Left ventricle myocardium inferior (tissue), 1 donor: ENCODE results near the gene CCNE1. TPM values are rescaled to one million over a fixed set of nuclear protein-coding genes. Genes with fewer than 3 reads are reported as not detected.
"Not testable (repeated sequence)": the region's sequence is repeated elsewhere in the genome, so short reads cannot be mapped to it uniquely, and the experiment has no call there.

Experiments
- DNase-seq: peaks from one replicate; pipeline ENCODE4 v3.0.0-alpha.2; 2020
- H3K27ac ChIP-seq: fragments of 200-600 bp; replicated peaks from 2 replicates; pipeline ENCODE4 v1.8.0; 2021
- H3K27me3 ChIP-seq: fragments of 200-600 bp; 2 replicates; pipeline ENCODE4 v1.8.0; 2021; ENCODE audit warnings: low read depth
- H3K36me3 ChIP-seq: fragments of 200-600 bp; 2 replicates; pipeline ENCODE4 v1.8.0; 2021
- H3K4me1 ChIP-seq: fragments of 200-600 bp; 2 replicates; pipeline ENCODE4 v1.8.0; 2021
- H3K4me3 ChIP-seq: fragments of 200-600 bp; 2 replicates; pipeline ENCODE4 v1.8.0; 2021; ENCODE audit warnings: mild to moderate bottlenecking, moderate library complexity
- H3K9me3 ChIP-seq: fragments of 200-600 bp; replicated peaks from 2 replicates; pipeline ENCODE4 v1.8.0; 2021
- CTCF ChIP-seq: fragments of 200-600 bp; IDR thresholded peaks from 2 replicates; pipeline ENCODE4 v1.8.0; 2021; ENCODE audit warnings: antibody characterized with exemption, mild to moderate bottlenecking, borderline replicate concordance
- intact Hi-C: fragments of 100-400 bp; cut with micrococcal nuclease; formaldehyde crosslinking; loops from one replicate; pipeline ENCODE4 v1.11.0; 2022
- total RNA-seq: library from RNA; stranded (reverse); fragmentation: NEBNext Ultra II Directional; extraction: Animal tissue kit (Norgen Biotek cat#: 25700); gene quantifications from one replicate; pipeline ENCODE4 v1.2.1, GENCODE V29; 2021
- donor health status: DM: no; HTN: yes; CAD: no; lungs with severe emphysema.

The CCNE1 gene
- total RNA-seq, 1 donor from 2014 or later = 3.1 TPM

GRCh38 chr19:29798774-29799497 lies 12.9 kb upstream of the CCNE1 start:
- Histone ChIP-seq H3K36me3 (no peaks in the 10 kb centered on the region), H3K27ac (no peak overlapping the region), H3K4me3 (no peak overlapping the region), H3K27me3 (no peaks in the 10 kb centered on the region), H3K9me3 (no peaks in the 10 kb centered on the region), H3K4me1 (no peaks in the 10 kb centered on the region)
- no peak for DNase-seq
- TF ChIP-seq CTCF = no peak
- intact Hi-C loops = no loop called here

GRCh38 chr19:29800100-29800825 lies 11.5 kb upstream of the CCNE1 start:
- TF ChIP-seq CTCF = no peak
- H3K4me1 ChIP-seq = peaks cover 2% of the 10 kb centered on the region
- no peaks in the 10 kb centered on the region for H3K36me3 ChIP-seq
- H3K27me3 ChIP-seq = no peaks in the 10 kb centered on the region
- intact Hi-C loops = no loop called here
- DNase-seq = no peak
- H3K27ac ChIP-seq = no peak overlapping the region
- H3K4me3 ChIP-seq = no peak overlapping the region
- no peaks in the 10 kb centered on the region for H3K9me3 ChIP-seq

GRCh38 chr19:29803951-29804350 lies 7.8 kb upstream of the CCNE1 start:
- H3K9me3 ChIP-seq, H3K27ac ChIP-seq, H3K36me3 ChIP-seq, H3K4me3 ChIP-seq, intact Hi-C loops, H3K27me3 ChIP-seq, DNase-seq: not testable (repeated sequence)
- H3K4me1 ChIP-seq = peaks cover 20% of the 10 kb centered on the region

- Histone ChIP-seq H3K27ac (no peak overlapping the region), H3K27me3 (no peaks in the 10 kb centered on the region), H3K4me3 (no peak overlapping the region), H3K9me3 (no peaks in the 10 kb centered on the region), H3K4me1 (peaks cover 20% of the 10 kb centered on the region), H3K36me3 (no peaks in the 10 kb centered on the region)
- intact Hi-C loops = no loop called here
- TF ChIP-seq CTCF = no peak
- no peak for DNase-seq
These were observed 7.3 kb upstream of the CCNE1 start for GRCh38 chr19:29804493-29804892.

- TF ChIP-seq CTCF = no peak
- Histone ChIP-seq H3K4me3 (no peak overlapping the region), H3K27me3 (no peaks in the 10 kb centered on the region), H3K9me3 (no peaks in the 10 kb centered on the region), H3K36me3 (no peaks in the 10 kb centered on the region), H3K27ac (peak overlapping the region; percentile 19), H3K4me1 (peaks cover 20% of the 10 kb centered on the region)
- DNase-seq = no peak
- intact Hi-C loops = no loop called here
These were observed 6.5 kb upstream of the CCNE1 start for GRCh38 chr19:29805031-29805965.
